Activated naive CD4-positive, alpha-beta T cell treated with anti-CD3 and anti-CD28 coated beads, Interleukin-2, amount 10 ng/mL, durations not matched to agents 7 days and 5 days (primary cell): ENCODE measurements around the gene KCNK17.

Experiments
- CTCF ChIA-PET: fragments of 350-600 bp; sonication (Branson Sonifier 250); formaldehyde crosslinking; loops from one replicate; lab custom pipeline; 2021; ENCODE audit warnings: antibody characterized with exemption; lab: Charles Lee
- DNase-seq: peaks from one replicate; pipeline ENCODE4 v3.0.0-alpha.2; 2020
- H3K27ac Mint-ChIP-seq: one replicate; pipeline ENCODE4 v1.8.0; 2021; ENCODE audit warnings: mild to moderate bottlenecking, moderate library complexity, mixed read lengths
- H3K27me3 Mint-ChIP-seq: one replicate; pipeline ENCODE4 v1.8.0; 2021; ENCODE audit warnings: mild to moderate bottlenecking, mixed read lengths
- H3K36me3 Mint-ChIP-seq: one replicate; pipeline ENCODE4 v1.8.0; 2021; ENCODE audit warnings: mixed read lengths
- H3K4me1 Mint-ChIP-seq: one replicate; pipeline ENCODE4 v1.8.0; 2021; ENCODE audit warnings: mixed read lengths
- H3K4me3 Mint-ChIP-seq: one replicate; pipeline ENCODE4 v1.8.0; 2021; ENCODE audit warnings: mild to moderate bottlenecking, moderate library complexity, mixed read lengths
- H3K9me3 Mint-ChIP-seq: one replicate; pipeline ENCODE4 v1.8.0; 2021; ENCODE audit warnings: mixed read lengths

The KCNK17 gene

DNA sequence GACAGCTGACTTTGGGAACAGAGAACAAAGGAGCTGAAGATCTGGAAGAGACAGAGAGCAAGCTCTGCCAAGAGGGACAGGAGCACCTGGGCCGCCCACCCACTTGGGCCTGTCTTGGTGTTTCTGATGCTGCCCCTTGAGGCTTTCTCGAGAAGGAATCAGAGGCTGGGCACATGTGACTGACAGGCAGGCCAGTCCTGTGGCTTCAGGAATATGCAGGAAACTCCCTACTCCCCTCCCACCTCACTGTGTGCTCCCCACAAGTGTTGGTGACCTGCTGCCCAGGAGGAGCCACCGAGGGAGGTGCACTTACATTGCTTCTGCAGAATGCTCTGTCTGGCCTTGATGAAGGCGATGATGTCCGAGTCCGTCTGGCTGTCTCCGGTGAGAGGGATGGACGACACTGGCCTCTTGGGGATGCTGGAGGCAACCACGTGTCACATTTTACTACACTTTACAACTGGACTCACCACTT lies 29.2 kb upstream of the KCNK17 start:
- DNase-seq = no peak
- Mint-ChIP-seq H3K4me3 (no peak overlapping the region), H3K27me3 (peaks cover 25% of the 10 kb centered on the region), H3K36me3 (no peaks in the 10 kb centered on the region), H3K27ac (no peak overlapping the region), H3K4me1 (peaks cover 4% of the 10 kb centered on the region), H3K9me3 (no peaks in the 10 kb centered on the region)
- CTCF ChIA-PET = interaction anchor here (1.3 kb wide), 1 partner anchor 19 kb away, joined by 5 read pairs; no protein-coding TSS in a partner anchor

DNA sequence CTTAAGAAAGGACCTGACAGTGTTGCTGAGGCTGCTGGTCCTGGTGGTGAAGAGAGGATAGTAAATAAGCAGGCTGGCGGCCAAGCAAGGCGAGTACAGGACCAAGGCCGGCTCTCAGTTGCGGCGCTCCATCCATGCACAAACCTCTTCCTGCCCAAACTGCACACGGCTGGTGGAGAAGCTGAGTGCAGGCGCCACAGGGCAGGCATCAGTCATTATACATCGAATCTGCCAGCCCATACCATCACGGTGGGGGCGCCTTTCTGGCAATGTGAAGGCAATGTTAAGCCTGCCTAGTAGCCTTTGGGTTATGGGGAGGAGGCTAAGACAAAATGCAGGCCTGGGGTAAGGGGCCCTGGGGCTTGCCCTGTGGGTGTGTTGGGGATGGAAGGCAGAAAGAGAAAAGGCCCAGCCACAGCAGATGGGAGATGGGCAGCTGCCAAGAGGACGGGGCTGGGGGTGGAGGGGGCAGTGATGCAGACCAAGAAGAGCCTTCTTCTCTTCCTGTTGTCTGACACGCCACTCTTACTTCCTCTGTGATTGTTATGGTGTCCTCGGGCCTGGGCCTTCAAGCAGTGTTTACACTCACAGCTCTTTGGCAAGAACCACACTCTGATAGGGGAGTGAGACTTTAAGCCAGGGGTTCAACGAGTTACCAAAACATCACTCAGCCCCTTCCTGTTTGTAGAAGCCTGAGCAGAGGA lies 28.6 kb upstream of the KCNK17 start:
- peaks cover 4% of the 10 kb centered on the region for H3K4me1 Mint-ChIP-seq
- no peak overlapping the region for H3K27ac Mint-ChIP-seq
- H3K4me3 Mint-ChIP-seq = no peak overlapping the region
- H3K9me3 Mint-ChIP-seq = no peaks in the 10 kb centered on the region
- CTCF ChIA-PET = no interaction called here
- no peak for DNase-seq
- peaks cover 28% of the 10 kb centered on the region for H3K27me3 Mint-ChIP-seq
- no peaks in the 10 kb centered on the region for H3K36me3 Mint-ChIP-seq

DNA sequence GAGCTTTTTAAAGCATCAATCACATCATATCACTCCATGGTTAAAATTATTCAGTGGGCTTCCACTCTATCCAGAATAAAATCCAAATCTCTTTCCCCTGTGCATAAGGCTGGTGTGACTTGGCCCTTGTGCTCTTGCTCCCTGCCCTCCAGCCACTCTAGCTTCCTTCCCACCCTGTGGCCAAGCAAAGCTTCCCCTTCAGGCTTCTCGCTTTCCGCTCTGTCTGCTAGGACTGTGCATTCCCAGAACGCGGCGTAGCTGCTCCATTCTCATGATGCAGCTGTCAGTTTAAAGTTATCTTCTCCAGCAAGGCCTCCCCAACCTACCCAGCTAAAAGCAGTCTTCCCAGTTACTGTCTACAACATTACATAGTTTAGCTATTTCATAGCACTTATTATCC lies 27.7 kb upstream of the KCNK17 start:
- no peak for DNase-seq
- H3K27ac Mint-ChIP-seq = no peak overlapping the region
- peaks cover 34% of the 10 kb centered on the region for H3K27me3 Mint-ChIP-seq
- peaks cover 4% of the 10 kb centered on the region for H3K4me1 Mint-ChIP-seq
- H3K4me3 Mint-ChIP-seq = no peak overlapping the region
- no peaks in the 10 kb centered on the region for H3K9me3 Mint-ChIP-seq
- CTCF ChIA-PET = no interaction called here
- no peaks in the 10 kb centered on the region for H3K36me3 Mint-ChIP-seq

DNA sequence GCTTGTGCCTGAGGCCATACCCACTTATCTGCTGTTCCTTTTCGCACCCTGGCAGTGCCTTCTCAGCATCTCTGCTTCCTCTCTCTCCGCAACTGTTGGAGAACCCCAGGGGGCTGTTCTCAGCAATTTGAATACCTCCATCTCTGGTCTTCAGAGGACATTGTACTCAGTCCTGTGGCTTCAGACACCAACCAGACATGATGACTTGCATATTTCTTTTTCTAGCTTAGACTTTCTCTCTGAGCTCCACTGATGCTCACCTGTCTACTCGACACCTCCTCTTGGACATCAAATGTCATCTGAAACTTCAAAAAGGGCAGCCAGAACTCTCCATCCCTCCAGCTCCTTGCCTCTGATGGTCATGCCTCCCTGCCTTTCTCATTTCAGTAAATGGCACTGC lies 27.1 kb upstream of the KCNK17 start:
- Mint-ChIP-seq H3K27me3 (peaks cover 39% of the 10 kb centered on the region), H3K9me3 (no peaks in the 10 kb centered on the region)

DNA sequence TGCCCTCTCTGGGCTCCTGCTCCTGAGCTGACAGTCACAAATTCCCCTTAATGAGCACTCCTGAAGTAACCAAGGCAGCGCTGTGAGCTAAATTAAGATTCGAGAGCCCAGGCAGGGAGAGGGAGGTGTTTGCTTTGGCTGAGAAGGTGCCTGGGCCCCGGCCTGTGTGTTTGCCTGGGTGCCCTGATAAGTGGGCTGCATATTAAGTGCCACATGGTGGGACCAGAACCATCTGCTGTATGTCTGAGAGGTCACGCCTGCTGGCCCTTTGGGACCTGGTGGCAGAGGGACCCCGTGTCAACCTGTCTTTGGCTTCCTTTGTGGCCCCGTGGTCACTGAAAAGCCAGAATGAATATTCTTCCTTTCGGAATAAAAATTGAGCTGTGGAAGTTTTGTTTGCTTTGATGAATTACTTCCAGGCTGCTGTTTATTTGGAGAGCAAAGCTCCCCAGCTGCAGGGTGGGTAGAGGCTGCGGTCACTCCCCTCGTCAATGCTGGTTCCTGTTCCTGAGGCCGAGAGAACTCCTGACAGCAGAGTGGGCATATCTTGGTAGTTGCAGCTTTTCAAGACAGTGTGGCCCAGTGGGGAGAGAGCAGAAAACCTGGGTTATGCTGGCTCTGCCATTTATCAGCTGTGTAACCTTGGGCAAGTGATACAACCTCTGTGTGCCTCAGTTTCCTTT lies 25.8 kb upstream of the KCNK17 start:
- no peak overlapping the region for H3K4me3 Mint-ChIP-seq
- peaks cover 15% of the 10 kb centered on the region for H3K4me1 Mint-ChIP-seq
- H3K36me3 Mint-ChIP-seq = no peaks in the 10 kb centered on the region
- no peaks in the 10 kb centered on the region for H3K9me3 Mint-ChIP-seq
- H3K27ac Mint-ChIP-seq = no peak overlapping the region
- H3K27me3 Mint-ChIP-seq = peaks cover 50% of the 10 kb centered on the region
- DNase-seq = no peak
- CTCF ChIA-PET = interaction anchor here (1.3 kb wide), 1 partner anchor 23 kb away, joined by 5 read pairs; no protein-coding TSS in a partner anchor

More for the DNA sequence above, 27.1 kb upstream of the KCNK17 start:
- no peaks in the 10 kb centered on the region for H3K36me3 Mint-ChIP-seq
- no peak for DNase-seq
- H3K4me1 Mint-ChIP-seq = peaks cover 8% of the 10 kb centered on the region
- CTCF ChIA-PET = interaction anchor here (0.7 to 1.3 kb wide), 2 partner anchors 22 to 51 kb away, joined by 3 to 5 read pairs; no protein-coding TSS in a partner anchor
- H3K27ac Mint-ChIP-seq = no peak overlapping the region
- H3K4me3 Mint-ChIP-seq = no peak overlapping the region

DNA sequence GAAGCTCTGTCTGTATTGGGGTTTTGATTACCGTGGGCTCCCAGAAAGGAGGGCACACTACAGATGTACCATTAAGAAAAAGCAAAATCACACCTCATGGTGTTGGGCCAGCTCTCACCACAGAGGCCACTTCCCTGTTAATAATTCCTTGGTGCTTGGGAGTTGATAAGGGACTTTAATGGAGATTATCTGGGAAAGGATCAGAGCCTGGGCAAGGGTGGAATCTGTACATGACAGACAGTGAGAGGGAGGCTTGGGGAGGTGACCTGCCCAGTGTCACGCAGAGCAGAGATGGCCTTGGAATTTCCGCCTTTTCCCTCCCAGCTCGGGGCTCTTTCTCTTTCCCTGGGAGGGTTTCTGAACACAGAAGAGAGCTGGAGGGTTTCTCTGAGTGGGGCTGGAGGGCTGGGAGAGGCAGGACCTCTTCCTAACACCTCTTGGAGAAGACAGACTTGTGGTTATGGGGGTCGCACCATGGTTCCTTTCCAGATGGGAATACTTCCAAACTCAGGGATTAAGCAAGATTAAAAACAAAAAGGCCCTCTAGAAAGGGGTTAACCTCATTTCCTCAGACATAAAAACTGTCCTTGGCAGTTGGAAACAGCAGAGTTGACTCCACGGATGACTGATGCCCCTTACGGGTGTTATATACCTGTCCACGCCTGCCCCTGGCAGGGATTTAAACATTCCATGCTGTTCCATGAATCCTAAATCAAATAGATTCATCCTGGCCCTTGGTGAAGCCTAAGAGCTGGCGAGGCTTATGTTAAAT lies 25.1 kb upstream of the KCNK17 start:
- Mint-ChIP-seq H3K27me3 (peaks cover 54% of the 10 kb centered on the region), H3K4me1 (peaks cover 15% of the 10 kb centered on the region), H3K36me3 (no peaks in the 10 kb centered on the region), H3K4me3 (no peak overlapping the region), H3K27ac (no peak overlapping the region), H3K9me3 (no peaks in the 10 kb centered on the region)
- CTCF ChIA-PET = interaction anchor here (2.0 kb wide), 1 partner anchor 29 kb away, joined by 5 read pairs; no protein-coding TSS in a partner anchor
- no peak for DNase-seq

DNA sequence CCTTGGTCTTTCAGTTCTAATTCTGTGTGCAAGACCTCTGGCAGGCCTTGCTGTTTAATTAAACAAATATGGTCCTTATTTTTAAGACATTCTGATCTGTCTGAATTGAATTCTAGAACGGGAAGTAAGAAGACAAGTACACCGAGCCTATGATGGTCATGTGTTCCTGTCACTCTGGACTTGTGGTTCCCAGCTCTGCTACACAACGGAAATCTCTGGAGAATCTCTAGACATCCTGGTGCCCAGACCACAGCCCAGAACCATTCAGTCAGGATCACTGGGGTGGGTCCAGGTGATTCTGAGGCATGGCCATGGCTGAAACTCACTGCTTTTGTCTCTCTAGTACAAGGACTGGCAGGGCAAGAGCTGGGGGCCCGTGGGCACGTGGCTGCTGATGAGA lies 24.2 kb upstream of the KCNK17 start:
- no peak overlapping the region for H3K4me3 Mint-ChIP-seq
- no peak overlapping the region for H3K27ac Mint-ChIP-seq
- CTCF ChIA-PET = interaction anchor here (2.0 kb wide), 1 partner anchor 28 kb away, joined by 5 read pairs; no protein-coding TSS in a partner anchor
- H3K27me3 Mint-ChIP-seq = peaks cover 63% of the 10 kb centered on the region
- peaks cover 15% of the 10 kb centered on the region for H3K4me1 Mint-ChIP-seq
- H3K36me3 Mint-ChIP-seq = no peaks in the 10 kb centered on the region
- H3K9me3 Mint-ChIP-seq = no peaks in the 10 kb centered on the region
- DNase-seq = no peak

DNA sequence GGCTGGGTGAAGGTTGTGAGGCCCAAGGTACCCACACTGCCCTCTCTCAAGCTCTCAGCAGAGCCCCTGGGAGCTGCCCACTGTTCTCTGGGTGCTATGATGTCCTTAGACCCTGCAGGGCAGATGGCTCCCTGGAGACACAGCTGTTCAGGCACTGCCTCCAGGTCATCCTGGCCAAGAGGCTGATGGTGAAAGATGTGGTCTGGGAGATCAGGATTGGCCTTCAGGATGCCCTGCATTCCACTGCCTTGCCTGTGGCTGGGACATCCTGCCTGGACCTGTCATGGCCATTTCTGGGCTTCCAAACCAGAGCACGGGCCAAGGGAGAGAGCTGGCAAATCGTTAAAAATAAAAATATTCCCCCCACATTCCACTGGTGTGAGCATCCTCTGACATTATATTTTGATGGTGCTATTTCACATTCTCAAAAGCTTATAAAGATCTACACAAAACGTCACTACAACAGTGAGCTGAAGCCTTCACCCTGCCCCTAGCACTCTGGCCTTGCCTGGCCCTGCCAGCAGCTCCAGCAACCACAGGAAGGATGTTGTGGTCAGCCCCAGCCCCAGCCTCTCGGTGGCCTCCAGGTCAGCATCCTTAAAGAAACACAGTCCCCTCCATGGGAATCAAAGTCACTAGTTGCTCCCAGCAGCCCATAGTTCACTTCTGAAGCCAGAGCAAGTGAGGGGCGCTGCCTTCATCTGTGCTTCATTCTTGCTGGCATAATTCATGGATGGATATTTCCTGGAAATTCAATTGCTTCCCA lies 21.7 kb upstream of the KCNK17 start:
- peaks cover 73% of the 10 kb centered on the region for H3K27me3 Mint-ChIP-seq
- CTCF ChIA-PET = interaction anchor here (1.6 kb wide), 1 partner anchor 11 kb away, joined by 5 read pairs; no protein-coding TSS in a partner anchor
- peak; percentile 36 for DNase-seq
- H3K9me3 Mint-ChIP-seq = no peaks in the 10 kb centered on the region
- no peak overlapping the region for H3K4me3 Mint-ChIP-seq
- H3K27ac Mint-ChIP-seq = no peak overlapping the region
- H3K4me1 Mint-ChIP-seq = peaks cover 11% of the 10 kb centered on the region
- H3K36me3 Mint-ChIP-seq = no peaks in the 10 kb centered on the region

DNA sequence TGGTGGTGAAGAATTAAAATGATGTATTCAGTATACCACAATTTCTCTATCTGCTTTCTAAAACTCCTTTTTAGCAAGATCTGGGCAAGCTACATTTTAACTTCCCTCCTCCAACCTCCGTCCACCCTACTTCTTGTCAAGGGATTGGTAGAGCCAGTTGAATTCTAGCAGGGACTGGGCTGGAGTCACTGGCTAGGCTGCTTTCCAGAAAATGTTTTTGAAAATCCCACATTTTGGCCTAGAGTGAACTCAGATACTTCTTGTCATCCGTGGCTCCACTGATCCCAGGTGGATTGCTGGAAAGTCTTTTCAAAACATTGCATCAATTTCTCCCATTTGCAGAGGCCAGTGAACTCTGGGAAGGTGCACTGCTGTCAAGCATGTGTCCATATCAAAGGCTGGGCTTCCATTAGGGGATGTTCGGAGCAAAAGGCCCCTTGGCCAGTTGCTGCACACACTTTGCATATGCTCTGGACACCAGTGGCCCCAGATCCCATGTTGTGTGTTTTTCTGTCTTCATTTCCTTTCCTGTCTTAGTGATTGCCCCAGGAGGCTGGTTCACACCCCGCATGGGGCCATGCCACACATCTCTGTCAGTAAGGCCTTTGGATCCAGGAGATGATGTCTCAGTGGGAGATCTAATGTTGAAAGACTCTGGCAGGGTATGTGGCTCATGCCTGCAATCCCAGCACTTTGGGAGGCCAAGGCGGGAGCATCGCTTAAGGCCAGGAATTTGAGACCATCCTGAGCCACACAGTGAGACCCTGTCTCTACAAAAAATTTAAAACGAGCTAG lies 19.6 kb upstream of the KCNK17 start:
- CTCF ChIA-PET = interaction anchor here (1.1 to 1.4 kb wide), 2 partner anchors 13 to 26 kb away, joined by 3 read pairs; no protein-coding TSS in a partner anchor
- peaks cover 11% of the 10 kb centered on the region for H3K4me1 Mint-ChIP-seq
- DNase-seq = no peak

DNA sequence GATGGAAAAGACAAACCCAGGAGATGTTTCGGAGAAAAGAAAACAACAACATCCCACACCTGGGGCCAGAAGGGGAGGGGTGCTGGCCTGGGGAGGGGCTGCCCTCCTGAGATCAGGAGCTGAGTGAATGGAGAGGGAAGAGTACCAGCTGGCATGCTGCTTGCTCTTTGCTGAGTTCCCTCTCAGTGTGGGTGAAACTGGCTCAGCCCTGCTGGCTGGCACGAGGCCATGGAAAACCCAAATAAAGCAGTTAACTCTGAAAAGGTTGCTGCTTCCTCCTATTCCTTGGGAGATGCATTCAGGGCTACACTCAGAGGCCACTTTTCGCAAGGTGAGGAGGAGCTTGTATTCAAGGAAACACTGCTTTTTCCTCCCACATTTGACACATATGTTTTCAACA lies 16.3 kb upstream of the KCNK17 start:
- CTCF ChIA-PET = interaction anchor here (1.3 kb wide), 1 partner anchor 458 kb away, joined by 3 read pairs; no protein-coding TSS in a partner anchor
- H3K27ac Mint-ChIP-seq = no peak overlapping the region
- no peaks in the 10 kb centered on the region for H3K4me1 Mint-ChIP-seq

More for the DNA sequence above, 19.6 kb upstream of the KCNK17 start:
- H3K27me3 Mint-ChIP-seq = peaks cover 68% of the 10 kb centered on the region
- H3K4me3 Mint-ChIP-seq = no peak overlapping the region
- H3K36me3 Mint-ChIP-seq = no peaks in the 10 kb centered on the region
- H3K27ac Mint-ChIP-seq = no peak overlapping the region
- H3K9me3 Mint-ChIP-seq = no peaks in the 10 kb centered on the region

DNA sequence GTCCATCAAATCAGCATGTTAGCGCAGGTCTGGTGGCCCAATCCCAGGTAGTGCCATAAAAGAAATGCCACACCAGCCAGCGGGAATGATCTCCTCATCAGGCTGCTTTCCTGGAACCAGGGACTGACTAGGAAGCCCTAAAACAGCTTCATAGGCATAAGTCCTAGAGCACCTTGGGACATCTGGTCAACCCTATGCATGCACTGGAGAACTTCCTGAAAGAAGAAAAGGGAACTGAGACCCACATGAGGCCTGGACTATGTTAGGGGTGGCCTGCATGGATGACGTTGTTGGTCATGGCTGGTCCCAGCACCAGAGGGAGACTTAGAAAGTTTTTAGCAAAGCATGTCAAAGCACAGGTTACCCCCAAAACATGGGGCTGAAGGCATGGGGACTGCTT lies 15.8 kb upstream of the KCNK17 start:
- H3K4me1 Mint-ChIP-seq = no peaks in the 10 kb centered on the region
- no peaks in the 10 kb centered on the region for H3K36me3 Mint-ChIP-seq
- CTCF ChIA-PET = no interaction called here
- no peak for DNase-seq
- H3K27me3 Mint-ChIP-seq = peaks cover 54% of the 10 kb centered on the region
- no peak overlapping the region for H3K4me3 Mint-ChIP-seq
- no peaks in the 10 kb centered on the region for H3K9me3 Mint-ChIP-seq
- no peak overlapping the region for H3K27ac Mint-ChIP-seq

More for the DNA sequence above, 16.3 kb upstream of the KCNK17 start:
- peaks cover 55% of the 10 kb centered on the region for H3K27me3 Mint-ChIP-seq
- no peaks in the 10 kb centered on the region for H3K36me3 Mint-ChIP-seq
- no peak overlapping the region for H3K4me3 Mint-ChIP-seq
- H3K9me3 Mint-ChIP-seq = no peaks in the 10 kb centered on the region
- DNase-seq = no peak

DNA sequence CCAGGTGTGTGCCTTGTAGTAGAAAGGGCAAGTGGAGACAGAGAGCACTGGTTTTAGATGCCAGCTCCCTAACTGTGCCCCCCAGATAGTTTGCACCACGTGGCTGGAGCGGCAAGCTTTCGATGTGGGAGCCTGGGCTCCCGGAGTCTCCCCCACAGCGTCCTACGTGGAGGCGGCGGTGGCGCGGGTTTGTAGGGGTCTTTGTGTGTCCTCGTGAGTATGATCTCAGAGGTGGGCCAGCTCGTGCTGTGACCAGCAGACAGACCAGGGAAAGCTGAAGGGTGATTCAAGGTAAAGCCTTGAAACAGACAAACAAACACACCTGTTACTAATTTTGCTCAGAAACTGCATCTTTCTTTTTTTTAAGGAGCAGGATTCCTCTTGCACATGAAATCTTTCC lies 13.8 kb upstream of the KCNK17 start:
- CTCF ChIA-PET = interaction anchor here (1.2 kb wide), 1 partner anchor 159 kb away, joined by 3 read pairs; no protein-coding TSS in a partner anchor
- Mint-ChIP-seq H3K4me3 (no peak overlapping the region), H3K9me3 (no peaks in the 10 kb centered on the region), H3K27me3 (peaks cover 37% of the 10 kb centered on the region), H3K4me1 (no peaks in the 10 kb centered on the region), H3K36me3 (no peaks in the 10 kb centered on the region), H3K27ac (no peak overlapping the region)
- no peak for DNase-seq

DNA sequence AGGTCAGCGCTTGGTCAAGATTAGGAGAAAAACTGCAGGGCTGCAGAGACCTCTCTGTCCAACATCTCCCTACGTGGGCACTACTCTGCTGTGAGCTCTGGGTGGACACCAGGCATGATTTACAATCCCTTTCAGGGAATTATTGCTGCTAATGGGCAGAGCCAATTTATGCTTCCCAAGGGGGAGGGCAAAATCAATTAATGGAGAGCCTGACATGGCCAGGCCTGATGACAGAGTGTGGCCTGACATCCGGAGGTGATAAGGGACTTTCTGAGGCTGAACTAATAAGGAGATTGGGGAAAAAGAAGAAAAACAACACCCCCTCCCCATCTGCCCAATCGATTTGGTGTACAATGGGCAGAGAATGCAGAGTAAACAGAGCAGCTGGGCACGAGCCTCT lies 13.3 kb upstream of the KCNK17 start:
- CTCF ChIA-PET = no interaction called here
- no peak for DNase-seq
- Mint-ChIP-seq H3K9me3 (no peaks in the 10 kb centered on the region), H3K27me3 (peaks cover 33% of the 10 kb centered on the region), H3K4me3 (no peak overlapping the region), H3K4me1 (no peaks in the 10 kb centered on the region), H3K36me3 (no peaks in the 10 kb centered on the region), H3K27ac (no peak overlapping the region)
